Lung (tissue), 12 donors: Measurements from ENCODE around the gene BCKDHB. TPM values are rescaled to one million over a fixed set of nuclear protein-coding genes. Genes with fewer than 3 reads are reported as not detected.
"Not testable (repeated sequence)": the region's sequence is repeated elsewhere in the genome, so short reads cannot be mapped to it uniquely, and the experiment has no call there.

Experiments used
- ATAC-seq: fragments of 200-7000 bp; cut with Tn5 transposase; one replicate; pipeline ENCODE4 v1.9.1; 2020; ENCODE audit warnings: moderate number of reproducible peaks; ENCODE audit not compliant: insufficient read depth, low FRiP score
- DNase-seq, 3 donors: peaks; one replicate each; pipeline ENCODE4 v3.0.0-alpha.2; 2013 to 2017
- H3K27ac ChIP-seq, 2 donors: one replicate each; pipeline ENCODE4 v1.5.1; 2013; ENCODE audit warnings: mild to moderate bottlenecking in 2 of 2, moderate library complexity in 2 of 2, control low read depth in 1 of 2, inconsistent platforms in 1 of 2, low read depth in 1 of 2, low read length in 1 of 2
- H3K27me3 ChIP-seq, 3 donors: one replicate each; pipeline ENCODE4 v1.5.1; 2013; ENCODE audit warnings: low read length in 2 of 3; ENCODE audit not compliant: control insufficient read depth in 3 of 3, insufficient read depth in 3 of 3
- H3K36me3 ChIP-seq, 4 donors: one replicate each; pipeline ENCODE4 v1.5.1; 2013; ENCODE audit warnings: low read length in 4 of 4, mild to moderate bottlenecking in 1 of 4, moderate library complexity in 1 of 4; ENCODE audit not compliant: control insufficient read depth in 4 of 4, insufficient read depth in 4 of 4
- H3K4me1 ChIP-seq, 5 donors: one replicate each; pipeline ENCODE4 v1.5.1; 2013; ENCODE audit warnings: low read length in 5 of 5, mild to moderate bottlenecking in 2 of 5, moderate library complexity in 1 of 5; ENCODE audit not compliant: control insufficient read depth in 5 of 5, insufficient read depth in 5 of 5
- H3K4me3 ChIP-seq: one replicate; pipeline ENCODE4 v1.5.1; 2013; ENCODE audit warnings: mild to moderate bottlenecking, control low read depth, moderate library complexity
- H3K9ac ChIP-seq, 2 donors: one replicate each; pipeline ENCODE4 v1.5.1; 2013; ENCODE audit warnings: low read length in 2 of 2, control low read depth in 1 of 2; ENCODE audit not compliant: insufficient read depth in 1 of 2
- H3K9me3 ChIP-seq, 4 donors: one replicate each; pipeline ENCODE4 v1.5.1; 2013; ENCODE audit warnings: low read length in 3 of 4, mild to moderate bottlenecking in 1 of 4, moderate library complexity in 1 of 4; ENCODE audit not compliant: control insufficient read depth in 4 of 4, insufficient read depth in 3 of 4
- CTCF ChIP-seq: IDR thresholded peaks from 2 replicates; pipeline ENCODE4 v1.5.1; 2012; ENCODE audit warnings: mild to moderate bottlenecking; ENCODE audit errors: control extremely low read depth, extremely low read depth
- WGBS, 2 donors: extraction: QIAGEN DNeasy Blood & Tissue Kit; methylation state at CpG; one replicate each; pipeline ENCODE4 v1.1.7; 2013; 5-methylcytosine and 5-hydroxymethylcytosine counted together
- polyA plus RNA-seq, 2 donors: library from polyadenylated mRNA; stranded (reverse); fragments of 200-250 nt; gene quantifications; one replicate each; pipeline ENCODE4 v1.2.1, GENCODE V29; 2013
- total RNA-seq, 2 donors: library from RNA; depleted of rRNA in 1 of 2; stranded (reverse); fragments of >200 nt in 1 of 2; gene quantifications; one replicate each; pipeline ENCODE4 v1.2.1, GENCODE V29; 2014 to 2021
- donor health status: control.
- donor health status: control.
- donor health status: Bipolar disorder and iron deficiency.
- donor health status: healthy.
- donor health status: DM: yes; HTN: yes; CAD: no.

BCKDHB gene
- total and polyA plus RNA-seq, 4 donors, result 6.9 to 27.7 (median 15.7) TPM

- peaks cover 0 to 3% (median 0%) of the 10 kb centered on the region in 5 donors for H3K4me1 ChIP-seq
- no peaks in the 10 kb centered on the region for H3K36me3 ChIP-seq
- ATAC-seq, result no peak
- no peak overlapping the region for H3K9ac ChIP-seq
- no peak overlapping the region for H3K27ac ChIP-seq
- no peak for DNase-seq
- H3K27me3 ChIP-seq, result no peaks in the 10 kb centered on the region
- no peak overlapping the region for H3K4me3 ChIP-seq
- 56 to 97% methylated on average over 1 of the region's 1 CpG for WGBS, 2 donors
- H3K9me3 ChIP-seq, result no peaks in the 10 kb centered on the region
- no peak for TF ChIP-seq CTCF
Measured at GRCh38 chr6:80234908-80235307, 128.4 kb downstream of the BCKDHB start.

- DNase-seq, result no peak
- Histone ChIP-seq H3K27me3 (no peaks in the 10 kb centered on the region), H3K4me3 (no peak overlapping the region), H3K4me1 (peaks cover 0 to 3% (median 0%) of the 10 kb centered on the region in 5 donors), H3K9me3 (no peaks in the 10 kb centered on the region), H3K9ac (no peak overlapping the region), H3K36me3 (no peaks in the 10 kb centered on the region), H3K27ac (no peak overlapping the region)
- 87 to 92% methylated on average over 1 of the region's 1 CpG for WGBS, 2 donors
- ATAC-seq, result no peak
- no peak for TF ChIP-seq CTCF
Measured at GRCh38 chr6:80235647-80236046, 129.2 kb downstream of the BCKDHB start.

GRCh38 chr6:80238754-80239153, 132.3 kb downstream of the BCKDHB start:
- H3K9ac ChIP-seq, H3K27me3 ChIP-seq, ATAC-seq, H3K27ac ChIP-seq, H3K4me1 ChIP-seq, H3K9me3 ChIP-seq, H3K36me3 ChIP-seq, H3K4me3 ChIP-seq, DNase-seq: not testable (repeated sequence)
- 91 to 98% methylated on average over 2 of the region's 2 CpGs for WGBS, 2 donors

- 76 to 88% methylated on average over 2 of the region's 2 CpGs for WGBS, 2 donors
- Histone ChIP-seq H3K4me1 (peaks cover 0 to 6% (median 0%) of the 10 kb centered on the region in 5 donors), H3K9me3 (no peaks in the 10 kb centered on the region), H3K27ac (no peak overlapping the region), H3K36me3 (peaks cover 0 to 3% (median 0%) of the 10 kb centered on the region in 4 donors), H3K4me3 (no peak overlapping the region), H3K9ac (no peak overlapping the region), H3K27me3 (no peaks in the 10 kb centered on the region)
- TF ChIP-seq CTCF, result no peak
- DNase-seq (no peak), ATAC-seq (no peak)
Measured at GRCh38 chr6:80245043-80245442, 138.6 kb downstream of the BCKDHB start.
